NCI-H1105 (cell line): ENCODE data around the gene E2F4.

Source experiments
- DNase-seq: peaks from one replicate; lab custom pipeline; 2025; lab: John Stamatoyannopoulos, UW

E2F4 gene

DNA sequence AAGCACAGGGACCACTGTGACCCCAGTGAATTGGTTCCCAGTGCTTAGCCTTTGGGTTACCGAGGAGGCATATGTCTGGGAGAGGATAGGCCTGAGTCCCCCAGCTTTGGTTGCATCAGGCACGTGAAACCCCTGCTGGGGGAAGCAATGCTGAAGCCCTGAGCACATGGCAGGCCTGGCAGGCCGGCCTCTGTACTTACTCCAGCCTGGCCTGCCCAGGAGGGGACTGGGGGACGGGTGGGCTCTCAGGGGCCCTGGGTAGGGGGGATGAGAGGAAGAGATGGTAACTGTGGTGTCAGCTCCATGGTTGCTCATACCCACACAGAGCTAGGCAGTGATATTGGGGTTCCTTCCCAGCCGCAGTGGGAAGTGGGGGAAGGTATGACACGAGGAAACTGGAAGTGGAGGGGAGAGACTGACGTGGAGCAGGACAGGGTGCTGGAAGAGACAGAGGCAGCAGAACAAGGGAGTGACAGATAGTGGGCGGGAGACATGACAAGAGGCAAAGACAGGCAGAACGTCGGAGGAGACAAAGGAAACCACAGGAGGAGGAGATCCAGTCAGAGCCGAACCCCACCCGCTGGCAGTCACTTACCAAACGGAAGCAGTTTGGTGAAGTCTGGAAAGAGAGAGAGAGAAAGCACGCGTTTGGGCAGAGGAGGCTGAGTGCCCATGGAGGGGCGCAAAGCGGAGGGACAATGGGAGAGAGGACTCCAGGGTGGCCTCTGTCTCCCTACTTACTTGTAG lies 44.0 kb downstream of the E2F4 start:
- DNase-seq: no peak

DNA sequence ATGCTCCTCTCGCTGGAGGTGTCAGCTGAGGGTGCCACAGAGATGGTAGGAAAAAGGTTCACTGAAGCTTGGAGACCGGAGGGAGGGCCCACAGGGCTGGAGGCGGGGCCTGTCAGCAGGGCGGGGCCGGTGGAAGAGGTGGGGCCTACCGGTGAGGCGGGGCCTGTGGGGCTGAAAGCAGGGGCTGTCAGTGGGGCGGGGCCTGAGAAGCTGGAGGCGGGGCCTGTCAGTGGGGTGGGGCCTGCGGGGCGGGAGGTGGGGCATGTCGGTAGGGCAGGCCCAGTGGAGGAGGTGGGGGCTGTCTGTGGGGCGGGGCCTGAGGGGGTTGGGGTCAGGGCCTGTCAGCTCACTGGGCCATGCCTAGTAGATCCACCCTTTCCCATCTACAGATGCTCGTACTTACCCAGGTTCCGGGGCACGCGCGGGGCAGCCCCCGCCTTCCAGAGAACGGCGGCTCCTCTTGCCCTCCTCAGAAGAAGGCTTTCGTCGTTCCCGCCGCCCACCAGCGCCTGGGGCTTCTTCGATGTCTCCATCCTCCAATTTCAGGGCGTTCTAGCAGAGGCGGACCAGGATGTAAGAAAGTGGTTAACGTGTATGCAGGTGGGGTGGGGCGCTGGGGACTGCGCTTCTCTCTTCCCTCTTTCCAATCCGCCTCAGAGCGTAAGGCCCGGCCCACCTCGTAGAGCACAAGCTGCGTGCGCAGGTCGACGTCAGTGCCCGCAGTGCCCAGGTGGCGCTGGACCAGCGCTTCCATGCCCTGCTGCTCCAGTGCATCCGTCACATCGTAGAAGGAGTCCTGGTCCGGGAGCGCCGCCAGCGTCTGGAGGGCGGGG lies 44.8 kb downstream of the E2F4 start:
- DNase-seq: no peak

DNA sequence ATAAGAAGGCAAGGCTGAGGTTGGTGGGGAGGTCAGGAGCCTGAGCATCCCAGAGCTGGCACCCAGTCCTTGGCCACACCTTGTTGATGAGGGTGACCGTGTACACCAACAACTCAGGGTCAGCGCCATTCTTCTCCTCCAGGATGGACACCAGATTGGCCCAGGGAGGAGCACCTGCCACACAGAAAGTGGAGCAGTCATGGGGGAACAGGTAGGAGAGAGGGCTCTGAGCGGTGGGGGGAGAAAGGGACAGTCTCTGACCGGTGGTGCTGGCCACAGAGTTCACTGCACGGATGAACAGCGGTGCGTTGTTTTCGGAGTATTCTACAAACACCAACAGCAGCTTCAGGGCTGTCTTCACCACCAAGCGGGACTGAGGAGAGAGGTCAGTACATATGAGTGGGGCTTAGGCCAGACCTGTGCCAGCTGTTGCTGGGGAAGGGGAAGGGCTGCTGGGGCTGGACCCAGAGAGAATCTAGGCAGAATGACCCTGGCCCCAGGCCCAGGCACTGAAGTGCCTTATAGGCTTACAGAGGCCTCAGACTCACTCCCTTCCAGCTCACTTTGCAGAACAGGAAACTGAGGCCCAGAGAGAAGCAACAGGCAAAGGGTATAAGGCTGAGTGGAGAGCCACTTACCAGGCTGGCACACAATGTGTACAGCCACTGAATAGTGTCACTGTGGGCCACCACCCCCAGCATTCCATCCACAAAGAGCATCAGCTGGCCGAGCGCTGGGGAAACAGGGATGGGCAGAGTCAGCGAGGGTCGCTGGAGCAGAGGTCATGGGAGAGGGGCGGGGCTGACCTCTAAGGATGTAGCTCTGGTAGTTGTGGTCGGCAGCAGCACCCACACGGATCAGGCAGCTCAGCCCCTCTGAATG lies 45.7 kb downstream of the E2F4 start:
- no peak for DNase-seq

DNA sequence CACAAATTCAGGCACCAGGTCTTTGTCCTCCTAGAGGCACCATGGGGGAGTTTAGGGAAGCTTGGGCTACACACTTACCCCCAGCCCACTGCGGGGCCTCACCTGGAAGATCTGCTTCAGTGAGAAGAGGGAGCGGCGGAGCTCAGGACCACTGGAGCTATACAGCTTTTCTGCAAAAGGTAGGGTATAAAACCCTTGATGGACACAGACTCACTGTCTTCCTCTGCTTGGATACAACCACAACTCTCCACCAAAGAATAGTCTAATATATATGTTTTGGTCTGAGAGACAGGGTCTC lies 46.3 kb downstream of the E2F4 start:
- no peak for DNase-seq

DNA sequence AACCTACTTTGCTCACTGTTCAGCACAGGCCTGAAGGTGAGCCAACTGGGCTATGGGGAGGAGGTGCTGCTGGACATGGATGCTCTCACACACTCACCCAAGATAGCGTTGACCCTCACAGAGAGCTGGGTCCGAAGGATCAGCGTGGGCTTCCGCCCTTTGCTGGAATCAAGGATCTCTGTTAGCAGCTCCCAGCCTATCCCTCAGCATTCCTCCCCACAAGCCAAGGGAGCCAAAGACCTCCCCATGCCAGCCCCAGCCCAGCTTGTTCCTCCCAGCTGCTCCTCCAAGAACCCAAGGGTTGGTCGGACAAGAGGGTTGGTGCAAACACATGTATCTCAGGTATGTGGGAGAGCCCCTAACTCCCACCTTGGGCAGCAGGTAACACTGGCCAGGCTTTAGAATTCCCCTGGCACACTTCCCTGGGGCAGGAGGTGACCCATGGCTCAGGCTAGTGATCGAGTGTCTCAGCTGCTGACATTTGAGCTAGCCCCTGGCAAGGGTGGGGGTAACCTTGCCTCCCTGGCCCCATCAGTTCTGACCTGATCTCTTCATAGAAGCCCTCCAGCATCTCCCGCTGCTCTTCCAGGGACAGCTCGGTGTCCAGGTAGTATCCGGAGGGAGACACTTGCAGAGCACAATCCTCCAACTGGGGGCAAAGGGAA lies 47.0 kb downstream of the E2F4 start:
- no peak for DNase-seq

DNA sequence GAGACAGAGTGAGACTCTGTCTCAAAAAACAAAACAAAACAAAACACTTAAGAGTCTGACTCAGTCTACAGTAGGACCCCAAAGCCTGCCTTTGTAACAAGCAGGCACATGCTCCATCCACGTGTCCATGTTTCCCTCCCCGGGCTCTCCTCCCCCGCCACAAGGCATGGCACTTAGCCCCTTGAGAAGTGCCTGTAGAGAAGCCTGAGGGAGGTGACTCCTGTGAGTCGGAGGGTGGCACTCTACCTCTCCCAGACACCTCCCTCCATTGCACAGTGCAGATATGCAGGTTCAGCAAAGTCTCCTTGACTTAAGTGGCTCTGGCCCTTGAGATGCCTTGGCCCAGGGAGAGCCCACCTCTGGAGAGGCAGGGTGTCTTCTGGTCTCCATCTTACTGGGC lies 48.6 kb downstream of the E2F4 start:
- DNase-seq: no peak

DNA sequence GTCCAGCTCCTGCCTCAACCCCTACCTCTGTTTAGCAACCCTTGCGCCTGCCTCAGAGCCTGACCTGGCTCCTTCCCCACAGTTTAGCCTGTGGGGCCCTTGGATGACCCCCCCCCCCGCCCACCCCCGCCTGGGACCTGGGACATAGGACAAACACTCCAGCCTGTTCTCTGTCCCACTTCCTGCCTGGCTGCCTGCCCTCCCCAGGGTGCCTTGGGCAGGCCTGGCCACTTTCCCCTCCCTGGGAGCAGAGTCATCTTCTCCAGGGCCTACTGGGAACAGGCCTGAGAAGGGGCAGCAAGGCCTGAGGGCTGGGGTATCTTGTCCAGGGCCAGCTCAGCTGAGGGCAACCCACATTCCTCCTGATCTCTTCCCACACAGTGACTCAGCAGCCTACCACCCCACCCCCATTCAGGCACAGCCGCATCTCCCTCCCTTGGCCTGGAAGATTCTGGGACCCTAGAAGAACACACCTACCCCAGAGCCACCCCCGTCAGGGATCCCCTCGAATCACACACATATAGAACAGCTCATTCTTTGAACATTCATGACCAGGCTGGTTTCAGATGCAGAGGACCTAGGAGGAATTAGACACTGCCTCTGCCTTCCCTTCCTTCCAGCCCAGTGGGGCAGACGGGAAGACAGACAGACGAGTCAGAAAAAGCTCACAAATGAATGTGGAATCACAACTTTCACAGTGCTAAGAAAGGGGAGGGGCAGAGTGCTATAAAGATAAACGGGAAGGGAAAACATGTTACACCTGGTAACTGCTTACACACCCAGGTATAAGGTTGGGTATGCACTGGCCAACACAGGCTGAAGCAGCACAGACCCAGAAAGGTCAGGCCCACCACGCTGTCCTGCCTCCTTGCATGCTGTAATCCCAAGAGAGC lies 49.3 kb downstream of the E2F4 start:
- DNase-seq: no peak

DNA sequence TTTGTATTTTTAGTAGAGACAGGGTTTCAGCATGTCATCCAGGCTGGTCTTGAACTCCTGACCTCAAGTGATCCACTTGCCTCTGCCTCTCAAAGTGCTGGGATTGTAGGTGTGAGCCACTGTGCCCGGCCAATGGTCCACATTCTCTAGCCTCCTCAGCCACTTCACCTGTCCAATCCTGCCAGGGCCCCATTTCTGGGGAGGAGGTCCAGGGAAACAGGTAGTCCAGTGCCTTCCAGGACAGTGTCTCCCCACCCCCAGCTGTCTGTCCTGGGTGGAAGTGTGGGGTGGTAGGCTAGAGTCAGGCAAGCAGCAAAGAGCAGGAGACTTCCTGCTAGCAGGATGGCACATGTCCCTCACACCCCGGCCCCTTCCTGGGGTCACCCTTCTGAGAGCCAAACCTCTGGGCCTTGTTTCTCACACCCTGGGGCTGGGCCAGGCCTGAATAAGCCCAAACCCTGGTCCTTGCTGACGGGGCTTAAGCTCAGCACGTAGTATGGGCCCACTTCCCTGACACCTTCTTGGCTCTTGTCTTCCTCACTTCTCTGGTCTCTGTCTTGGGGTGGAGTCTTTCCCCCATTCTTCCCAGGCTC lies 50.3 kb downstream of the E2F4 start:
- no peak for DNase-seq

DNA sequence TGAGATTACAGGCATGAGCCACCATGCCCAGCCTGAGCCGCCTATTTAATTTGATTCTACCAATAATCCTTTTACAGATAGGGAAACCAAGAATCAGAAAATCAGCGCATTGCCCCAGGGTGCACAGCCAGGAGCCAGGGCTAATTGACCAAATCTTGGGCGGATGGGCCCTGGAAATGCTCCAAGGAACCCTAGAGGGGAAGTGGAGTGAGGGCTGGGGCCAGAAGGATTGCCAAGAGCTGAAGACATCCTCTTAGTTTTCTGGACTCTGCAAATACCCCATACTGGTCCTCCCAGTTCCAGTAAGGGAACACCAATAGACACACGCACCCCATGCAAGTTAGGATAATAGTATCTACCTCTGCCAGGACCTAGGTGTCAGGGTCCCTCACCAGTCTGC lies 51.5 kb downstream of the E2F4 start:
- DNase-seq: no peak

DNA sequence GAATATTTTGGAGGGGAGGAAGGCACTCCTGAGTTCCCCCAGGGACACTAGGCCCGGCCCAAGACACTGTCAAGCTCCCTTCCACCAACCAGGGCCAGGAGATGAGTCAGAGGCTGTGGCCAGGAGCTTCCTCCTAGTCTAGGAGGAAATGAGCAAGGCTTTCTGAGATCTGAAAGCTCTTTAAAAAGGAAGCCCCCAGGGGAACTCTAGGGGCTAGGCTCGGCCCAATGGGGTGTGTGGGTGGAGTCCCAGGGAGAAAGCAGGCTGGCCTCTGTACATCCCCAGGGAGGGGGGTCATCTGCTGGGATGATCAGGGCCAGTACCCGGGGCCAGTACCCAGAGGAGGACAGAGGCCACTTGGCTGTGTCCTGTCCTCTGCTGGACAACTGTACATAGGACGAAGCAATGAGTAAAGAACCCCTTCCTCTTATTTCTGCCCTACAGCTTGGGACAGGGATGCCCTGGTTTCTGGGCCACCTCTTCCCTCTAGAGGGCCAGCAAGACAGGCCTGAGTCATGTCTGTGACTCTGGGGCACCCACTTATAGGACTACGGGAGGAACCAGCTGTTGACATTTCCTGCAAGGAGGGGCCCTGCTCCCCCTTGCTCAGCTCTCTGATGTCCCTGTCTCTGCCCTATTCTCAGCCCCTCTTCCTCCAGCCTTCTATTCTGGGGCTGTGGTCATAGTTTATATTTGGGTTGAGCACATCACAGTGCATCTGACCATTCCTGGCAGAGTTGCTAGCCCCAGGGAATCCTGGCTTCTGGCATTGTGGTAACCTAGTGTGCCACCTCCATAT lies 52.6 kb downstream of the E2F4 start:
- DNase-seq: no peak

DNA sequence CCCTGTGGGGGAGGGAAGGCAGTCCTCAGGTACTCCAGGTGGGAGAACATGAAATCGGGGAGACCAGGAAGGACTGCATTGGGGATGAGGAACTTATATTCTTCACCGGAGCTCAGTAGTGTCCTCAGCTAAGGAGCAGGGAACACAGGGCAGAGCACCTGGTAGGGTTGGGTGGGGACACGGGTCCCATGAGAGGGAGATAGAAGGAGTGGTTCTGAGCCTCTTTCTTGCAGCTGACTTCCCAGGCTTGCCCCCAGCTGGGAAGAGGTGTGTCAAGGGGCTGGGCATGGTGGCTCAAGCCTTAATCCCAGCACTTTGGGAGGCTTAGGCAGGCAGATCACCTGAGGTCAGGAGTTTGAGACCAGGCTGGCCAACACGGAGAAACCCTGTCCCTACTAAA lies 53.2 kb downstream of the E2F4 start:
- DNase-seq: no peak

DNA sequence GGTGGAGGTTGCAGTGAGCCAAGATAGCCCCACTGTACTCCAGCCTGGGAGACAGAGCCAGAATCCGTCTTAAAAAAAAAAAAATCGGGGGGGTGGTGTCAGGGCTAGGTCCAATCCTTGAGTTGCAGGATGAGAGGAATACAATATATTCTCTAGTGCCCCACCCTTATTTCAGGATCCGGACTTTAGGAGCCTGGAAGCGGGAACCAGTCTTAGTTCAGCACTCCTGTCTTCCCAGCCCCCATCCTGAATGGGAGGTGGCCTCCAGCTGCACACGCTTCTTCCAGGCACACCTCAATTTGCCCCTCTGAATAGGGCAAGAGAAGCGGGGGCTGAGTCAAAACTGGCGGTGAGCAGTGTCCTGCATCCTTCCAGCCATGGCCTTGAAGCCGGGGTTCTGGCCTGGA lies 53.7 kb downstream of the E2F4 start:
- no peak for DNase-seq

DNA sequence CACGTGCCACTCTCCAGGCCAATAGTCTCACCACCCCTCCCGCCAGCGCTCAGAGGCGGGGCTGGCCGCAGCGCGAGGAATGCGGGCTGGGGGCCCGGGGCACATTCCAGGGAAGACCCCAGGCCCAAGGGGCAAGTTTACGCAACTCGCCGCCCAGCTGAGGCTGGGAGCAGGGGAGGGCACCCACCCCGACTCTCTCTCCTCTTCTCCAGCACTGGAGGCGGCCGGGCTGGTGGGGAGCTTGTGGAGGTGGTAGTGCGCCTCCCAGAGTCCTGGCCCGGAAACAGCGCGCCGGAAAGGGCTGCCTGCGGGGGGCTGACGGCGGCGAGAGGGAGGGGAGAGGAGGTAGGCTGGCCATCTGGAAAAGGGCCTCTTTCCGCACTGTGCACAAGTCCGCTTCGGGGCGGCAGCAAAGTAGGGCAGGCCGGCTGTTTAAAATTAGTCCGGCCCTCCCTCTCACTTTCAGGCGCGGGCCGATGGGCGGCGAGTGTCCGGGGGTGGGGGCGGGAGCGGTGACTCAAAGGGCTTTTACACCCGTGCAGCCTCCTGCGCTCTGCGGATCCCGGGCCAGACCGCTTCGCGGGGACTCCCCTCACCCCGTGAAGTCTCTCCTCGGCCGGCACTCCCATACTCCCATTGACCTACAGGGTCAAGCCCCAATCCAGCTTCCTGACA lies 54.3 kb downstream of the E2F4 start:
- DNase-seq: no peak

DNA sequence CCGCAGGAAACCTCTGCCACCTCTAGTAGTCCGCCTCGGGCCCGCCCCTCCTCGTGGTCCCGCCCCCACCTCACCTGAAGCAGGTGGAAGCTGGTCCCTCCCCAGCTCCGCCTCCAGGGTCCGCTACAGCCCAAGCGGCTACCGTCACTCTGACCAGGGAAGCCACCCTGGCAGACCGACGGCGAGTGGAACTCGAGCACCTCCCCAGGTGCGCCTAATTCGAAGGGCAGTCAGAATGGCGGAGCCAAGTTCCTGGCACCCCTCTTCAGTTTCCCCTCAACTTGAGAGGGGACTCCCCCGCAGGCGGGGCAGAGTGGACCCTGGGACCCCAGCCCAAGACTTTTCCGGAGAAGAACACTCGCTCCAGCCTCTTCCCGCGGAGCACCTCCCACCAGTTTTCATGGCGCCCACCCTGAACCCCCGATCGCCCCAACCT lies 54.8 kb downstream of the E2F4 start:
- peak; percentile 44 for DNase-seq

DNA sequence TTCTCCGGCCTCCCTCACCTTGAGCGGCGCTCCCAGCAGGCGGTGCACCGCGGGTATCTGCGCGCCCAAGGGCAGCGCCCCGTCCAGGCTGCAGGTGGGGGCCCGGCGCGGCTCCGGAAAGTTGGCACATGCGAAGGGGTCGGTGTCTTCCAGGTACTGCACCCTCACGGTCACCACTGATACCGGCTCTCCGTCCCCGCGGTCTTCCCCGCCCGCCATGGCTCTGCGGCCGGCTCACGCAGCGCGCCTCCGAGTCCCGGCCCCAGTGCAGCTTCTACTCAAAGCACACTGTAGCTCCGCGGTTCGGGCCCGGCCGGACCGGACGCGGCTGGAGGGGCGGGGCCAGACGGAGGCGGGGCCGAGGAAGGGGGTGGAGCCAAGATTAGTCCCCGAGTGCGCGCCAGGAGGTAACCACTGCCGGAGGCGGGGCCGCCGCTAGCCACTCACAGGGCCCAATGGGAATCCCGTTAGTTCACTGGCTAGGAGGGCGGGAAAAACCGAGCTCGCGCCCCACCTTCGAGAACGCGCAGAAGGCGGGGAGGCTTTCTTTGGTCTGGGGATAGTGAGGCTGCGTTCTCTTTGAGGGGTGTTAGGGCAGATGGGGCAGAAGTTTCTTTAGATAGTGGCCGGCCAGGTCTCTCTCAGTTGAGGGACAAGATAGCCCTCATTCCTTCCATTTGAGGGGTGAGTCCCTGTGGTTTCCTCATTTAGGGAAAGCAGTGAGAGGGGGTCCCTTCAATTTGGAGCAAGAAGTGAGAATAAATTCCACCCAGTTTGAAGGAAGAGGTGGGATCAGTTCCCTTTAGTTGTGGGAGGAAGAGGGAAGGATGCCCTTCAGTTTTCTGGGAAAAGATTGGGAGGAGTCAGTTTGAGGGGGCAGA lies 55.5 kb downstream of the E2F4 start, which contains the start of gene FHOD1:
Gene FHOD1 (minus strand): TSS at position 290 of the 881 bp plus-strand sequence. CDS start 71 bp downstream, at position 219.
- peak; percentile 52 for DNase-seq

DNA sequence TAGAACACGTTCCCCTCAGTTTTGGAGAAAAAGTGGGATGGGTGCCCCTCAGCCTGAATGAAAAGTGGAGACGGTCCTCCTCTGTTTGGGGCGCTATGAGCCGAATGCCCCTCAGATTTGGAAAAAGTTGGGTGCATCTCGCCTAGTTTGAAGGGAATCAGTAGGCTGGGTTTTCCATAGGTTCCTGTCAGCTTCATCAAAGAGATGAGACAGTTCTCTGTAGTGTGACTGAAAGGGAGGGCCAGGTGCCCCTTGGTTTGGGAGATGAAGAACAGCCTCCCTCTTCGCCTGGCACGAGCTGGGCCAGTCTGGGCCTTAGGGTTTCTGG lies 56.1 kb downstream of the E2F4 start:
- DNase-seq: no peak
